CD4-positive, alpha-beta T cell treated with Interleukin-4 for 4 hours (primary cell): ENCODE results near the gene PRR19.
"Not testable (repeated sequence)": the region's sequence is repeated elsewhere in the genome, so short reads cannot be mapped to it uniquely, and the experiment has no call there.

Source experiments
- DNase-seq: peaks from one replicate; pipeline ENCODE4 v3.0.0-alpha.2; 2020

PRR19 gene

GRCh38 chr19:42328854-42329253 lies 26.9 kb downstream of the PRR19 start:
- no peak for DNase-seq

DNA sequence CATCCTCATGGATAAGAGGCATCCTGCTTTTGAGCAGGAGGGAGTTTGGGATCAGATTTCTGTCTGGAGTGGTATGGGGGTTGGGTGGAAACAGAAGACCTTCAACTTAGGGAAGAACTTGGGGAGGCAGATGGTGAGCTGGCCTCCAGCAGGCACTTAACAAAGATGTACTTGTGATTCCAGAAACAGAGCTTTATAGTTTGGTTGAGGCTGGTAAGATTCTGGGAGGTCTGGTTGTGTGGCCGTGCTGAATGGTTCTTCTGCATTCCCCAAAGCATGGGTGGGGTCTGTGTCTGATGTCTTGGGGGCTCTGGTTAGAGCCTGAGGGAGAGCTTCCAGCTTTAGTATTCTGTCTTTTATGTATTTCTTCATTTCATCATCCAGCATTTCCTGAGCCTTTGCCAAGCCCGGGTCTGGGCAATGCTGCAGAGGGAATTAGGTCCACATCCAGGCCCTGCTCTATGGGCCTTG lies 28.3 kb downstream of the PRR19 start:
- DNase-seq = no peak

- DNase-seq = not testable (repeated sequence)
These were observed 29.4 kb downstream of the PRR19 start for GRCh38 chr19:42331333-42331732.

DNA sequence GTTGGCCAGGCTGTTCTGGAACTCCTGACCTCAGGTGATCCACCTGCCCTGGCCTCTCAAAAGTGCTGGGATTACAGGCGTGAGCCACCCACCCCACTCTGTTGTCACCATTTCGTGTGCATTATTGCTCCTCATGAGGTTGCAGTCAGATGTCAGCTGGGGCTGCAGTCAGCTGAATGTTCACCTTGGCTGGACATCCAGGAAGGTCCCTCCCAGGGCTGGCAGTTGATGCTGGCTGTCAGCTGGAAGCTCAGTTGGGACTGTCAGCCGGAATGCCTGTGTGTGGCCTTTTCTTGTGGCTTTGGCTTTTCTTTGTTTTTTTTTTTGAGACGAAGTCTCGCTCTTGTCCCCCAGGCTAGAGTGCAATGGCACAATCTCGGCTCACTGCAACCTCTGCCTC lies 30.1 kb downstream of the PRR19 start:
- DNase-seq = no peak

DNA sequence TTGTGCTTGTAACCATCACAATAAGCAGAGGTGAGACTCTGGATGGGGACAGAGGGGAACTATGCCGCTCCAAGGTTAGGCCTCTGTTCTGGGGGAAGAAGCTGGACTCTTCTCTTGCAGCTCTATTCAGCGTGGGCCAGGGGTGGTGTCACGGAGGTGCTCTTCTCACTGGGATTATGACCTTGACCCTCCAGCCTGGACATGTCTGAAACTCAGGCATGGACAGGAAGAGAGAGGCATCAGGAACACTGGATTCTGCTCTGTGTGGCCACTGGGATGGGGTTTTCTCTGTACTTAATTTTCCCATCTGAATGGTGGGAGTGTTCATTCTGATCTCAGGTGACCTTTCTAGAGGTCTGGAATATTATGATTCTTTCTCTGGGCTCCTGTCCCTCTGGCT lies 31.1 kb downstream of the PRR19 start:
- DNase-seq = no peak

DNA sequence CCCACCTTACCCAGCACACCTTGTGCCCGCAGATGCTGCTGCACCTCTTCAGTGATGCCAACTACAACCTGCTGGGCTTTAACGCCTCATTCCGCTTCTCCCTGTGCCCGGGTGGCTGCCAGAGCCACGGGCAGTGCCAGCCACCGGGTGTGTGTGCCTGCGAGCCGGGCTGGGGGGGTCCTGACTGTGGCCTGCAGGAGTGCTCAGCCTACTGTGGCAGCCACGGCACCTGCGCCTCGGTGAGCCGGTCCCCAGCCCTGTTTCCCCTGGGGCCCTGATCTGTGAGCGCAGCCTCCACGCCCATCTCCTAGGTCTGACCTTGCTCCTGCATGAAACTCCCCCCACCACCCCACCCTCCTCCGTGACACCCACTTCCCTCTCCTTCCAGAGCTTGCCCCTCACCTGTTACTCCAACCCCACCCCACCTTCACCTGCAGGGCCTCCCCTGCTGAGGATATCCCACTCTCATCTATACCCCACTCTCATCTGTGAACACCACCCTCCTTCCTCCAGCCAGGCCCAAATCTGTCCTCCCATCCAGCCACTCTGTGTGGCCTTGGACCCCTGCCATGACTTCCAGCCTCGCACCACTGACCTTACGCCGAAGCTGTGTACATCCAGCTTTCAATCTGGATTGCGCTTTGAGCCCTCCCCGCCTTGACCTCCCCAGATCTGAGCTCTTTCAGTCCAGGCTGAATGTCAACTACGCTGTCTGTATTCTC lies 32.2 kb downstream of the PRR19 start:
- no peak for DNase-seq

DNA sequence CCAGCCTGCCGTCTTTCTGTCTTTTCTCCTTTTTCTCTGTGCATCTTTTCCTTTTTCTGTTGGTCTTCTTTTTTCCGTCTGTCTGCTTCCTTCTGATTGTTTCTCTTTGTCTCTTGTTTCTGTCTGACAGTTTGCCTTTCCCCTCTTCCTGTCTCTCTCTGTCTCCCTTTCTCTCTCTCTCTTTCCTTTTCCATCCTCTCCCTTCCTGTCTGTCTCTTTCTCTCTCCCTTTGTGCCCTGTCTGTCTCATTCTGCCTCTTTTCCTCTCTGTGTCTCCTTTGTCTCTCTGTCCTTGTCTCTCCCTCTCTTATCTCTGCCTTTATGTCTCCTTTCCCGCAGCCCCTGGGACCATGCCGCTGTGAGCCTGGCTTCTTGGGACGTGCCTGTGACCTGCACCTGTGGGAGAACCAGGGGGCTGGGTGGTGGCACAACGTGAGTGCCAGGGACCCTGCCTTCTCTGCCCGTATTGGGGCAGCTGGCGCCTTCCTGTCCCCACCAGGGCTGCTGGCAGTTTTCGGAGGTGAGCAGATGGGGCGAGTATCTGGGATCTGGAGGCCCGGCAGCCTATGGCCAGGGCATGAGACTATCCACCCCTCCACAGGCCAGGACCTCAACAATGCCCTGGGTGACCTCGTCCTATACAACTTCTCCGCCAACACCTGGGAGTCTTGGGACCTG lies 32.9 kb downstream of the PRR19 start:
- no peak for DNase-seq

- no peak for DNase-seq
These were observed 33.5 kb downstream of the PRR19 start for GRCh38 chr19:42335374-42335936.

GRCh38 chr19:42335971-42336370 lies 34.0 kb downstream of the PRR19 start:
- no peak for DNase-seq

- DNase-seq = not testable (repeated sequence)
These were observed 37.4 kb downstream of the PRR19 start for GRCh38 chr19:42339126-42339860.

DNA sequence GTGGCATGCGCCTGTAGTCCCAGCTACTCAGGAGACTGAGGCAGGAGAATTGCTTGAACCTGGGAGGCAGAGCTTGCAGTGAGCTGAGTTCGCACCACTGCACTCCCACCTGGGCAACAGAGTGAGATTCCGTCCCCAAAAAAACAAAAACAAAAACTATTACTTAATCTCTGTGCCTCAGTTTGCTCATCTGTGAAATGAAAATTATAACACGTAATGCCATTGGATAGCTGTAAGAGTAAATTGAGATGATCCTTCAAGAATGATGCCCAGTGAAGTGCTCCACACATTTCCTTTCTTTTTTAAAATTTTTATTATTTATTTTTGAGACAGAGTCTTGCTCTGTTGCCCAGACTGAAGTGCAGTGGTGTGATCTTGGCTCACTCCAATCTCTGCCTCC lies 38.0 kb downstream of the PRR19 start:
- DNase-seq = not testable (repeated sequence)

DNA sequence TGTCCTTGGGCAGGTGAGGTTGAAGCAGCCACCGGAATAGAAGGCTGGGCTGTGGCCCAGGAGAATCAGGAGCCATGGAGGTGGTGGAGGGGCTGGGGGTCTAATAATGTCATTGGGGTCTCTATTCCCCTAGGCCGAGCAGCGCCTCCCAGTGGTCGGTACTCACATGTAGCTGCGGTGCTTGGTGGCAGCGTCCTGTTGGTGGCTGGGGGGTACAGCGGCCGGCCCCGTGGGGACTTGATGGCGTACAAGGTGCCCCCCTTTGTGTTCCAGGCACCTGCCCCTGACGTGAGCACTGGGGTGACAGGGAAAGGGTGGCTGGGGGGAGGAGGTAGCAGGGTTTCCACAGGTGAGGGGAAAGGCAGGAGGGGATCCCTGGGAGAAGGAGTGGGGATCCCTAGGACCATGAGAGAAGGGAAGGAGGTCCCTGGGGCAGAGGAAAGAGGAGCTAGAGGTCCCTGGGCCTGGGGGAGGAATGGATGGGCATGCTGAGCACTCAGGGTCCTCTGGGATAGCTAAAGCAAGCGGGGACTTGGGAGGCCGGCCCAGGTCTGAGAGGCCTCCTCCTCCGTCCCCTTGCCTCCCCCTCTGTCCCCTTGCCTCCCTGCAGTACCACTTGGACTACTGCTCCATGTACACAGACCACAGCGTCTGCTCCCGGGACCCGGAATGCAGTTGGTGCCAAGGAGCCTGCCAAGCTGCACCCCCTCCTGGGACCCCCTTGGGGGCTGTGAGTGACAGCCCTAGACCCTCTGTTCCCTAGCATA lies 41.6 kb downstream of the PRR19 start:
- DNase-seq = no peak

- DNase-seq = no peak
These were observed 42.5 kb downstream of the PRR19 start for GRCh38 chr19:42344336-42344893.

DNA sequence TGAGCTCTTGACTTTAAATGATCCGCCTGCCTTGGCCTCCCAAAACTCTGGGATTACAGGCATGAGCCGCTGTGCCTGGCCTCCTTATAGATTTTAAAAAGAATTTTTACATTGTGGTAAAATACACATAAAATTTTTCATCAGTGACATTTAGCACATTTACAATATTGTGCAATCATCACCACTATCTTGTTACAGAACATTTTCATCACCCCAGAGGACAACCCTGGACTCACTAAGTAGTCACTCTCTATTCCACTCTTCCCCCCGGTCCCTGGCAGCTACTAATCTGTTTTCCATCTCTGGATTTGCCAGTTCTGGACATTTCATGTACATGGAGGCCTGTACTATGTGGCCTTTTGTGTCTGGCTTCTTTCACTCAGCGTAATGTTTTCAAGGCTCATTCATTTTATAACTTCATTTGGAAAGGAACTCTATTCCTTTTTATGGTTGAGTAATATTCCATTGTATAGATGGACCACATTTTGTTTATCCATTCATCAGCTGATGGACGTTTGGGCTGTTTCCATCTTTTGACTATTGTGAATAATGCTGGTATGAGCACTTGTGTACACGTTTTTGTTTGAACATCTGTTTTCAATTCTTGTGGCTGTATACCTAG lies 43.4 kb downstream of the PRR19 start:
- DNase-seq = no peak

GRCh38 chr19:42348211-42348610 lies 46.3 kb downstream of the PRR19 start:
- DNase-seq = no peak

- no peak for DNase-seq
These were observed 47.6 kb downstream of the PRR19 start for GRCh38 chr19:42349378-42350107.

DNA sequence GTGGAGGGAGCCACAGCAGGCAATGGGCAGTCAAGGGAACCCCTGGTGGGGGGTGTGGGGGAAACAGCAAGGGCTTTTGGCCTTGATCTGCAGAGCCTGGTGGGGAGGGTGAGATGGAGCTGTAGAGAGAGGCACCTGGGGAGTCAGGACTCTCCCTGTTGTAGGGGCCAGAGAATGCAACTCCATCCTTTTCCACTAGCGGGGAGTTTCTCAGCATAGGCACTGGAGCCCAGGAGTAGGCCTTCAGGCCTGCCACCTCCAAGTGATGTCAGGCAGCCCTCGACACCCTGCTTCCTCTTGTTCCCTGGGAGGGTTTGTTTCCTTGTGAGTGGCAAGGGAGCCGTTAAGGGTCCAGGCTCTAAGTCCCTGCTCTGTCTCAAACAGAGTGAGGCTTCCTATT lies 48.5 kb downstream of the PRR19 start:
- DNase-seq = no peak

DNA sequence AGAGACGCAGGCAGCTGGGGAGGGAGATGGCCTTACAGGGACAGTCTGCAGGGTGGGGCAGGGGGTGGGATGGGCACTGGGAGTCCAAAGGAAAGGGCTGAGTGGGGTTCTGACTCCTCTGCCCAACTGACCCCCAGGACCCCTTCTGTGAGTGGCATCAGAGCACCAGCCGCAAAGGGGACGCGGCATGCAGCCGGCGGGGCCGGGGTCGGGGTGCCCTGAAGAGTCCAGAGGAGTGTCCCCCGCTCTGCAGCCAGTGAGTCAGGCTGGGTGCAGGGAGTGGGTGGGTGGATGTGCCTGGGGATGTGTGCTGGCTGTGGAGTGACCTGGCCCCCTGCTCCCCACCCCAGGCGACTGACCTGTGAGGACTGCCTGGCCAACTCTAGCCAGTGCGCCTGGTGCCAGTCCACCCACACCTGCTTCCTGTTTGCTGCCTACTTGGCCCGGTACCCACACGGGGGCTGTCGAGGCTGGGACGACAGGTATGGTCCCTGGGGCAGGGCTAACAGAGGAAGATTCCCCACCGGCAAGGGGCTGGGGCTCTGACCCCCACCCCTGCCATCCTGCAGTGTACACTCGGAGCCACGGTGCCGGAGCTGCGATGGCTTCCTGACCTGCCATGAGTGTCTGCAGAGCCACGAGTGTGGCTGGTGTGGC lies 49.3 kb downstream of the PRR19 start:
- no peak for DNase-seq

DNA sequence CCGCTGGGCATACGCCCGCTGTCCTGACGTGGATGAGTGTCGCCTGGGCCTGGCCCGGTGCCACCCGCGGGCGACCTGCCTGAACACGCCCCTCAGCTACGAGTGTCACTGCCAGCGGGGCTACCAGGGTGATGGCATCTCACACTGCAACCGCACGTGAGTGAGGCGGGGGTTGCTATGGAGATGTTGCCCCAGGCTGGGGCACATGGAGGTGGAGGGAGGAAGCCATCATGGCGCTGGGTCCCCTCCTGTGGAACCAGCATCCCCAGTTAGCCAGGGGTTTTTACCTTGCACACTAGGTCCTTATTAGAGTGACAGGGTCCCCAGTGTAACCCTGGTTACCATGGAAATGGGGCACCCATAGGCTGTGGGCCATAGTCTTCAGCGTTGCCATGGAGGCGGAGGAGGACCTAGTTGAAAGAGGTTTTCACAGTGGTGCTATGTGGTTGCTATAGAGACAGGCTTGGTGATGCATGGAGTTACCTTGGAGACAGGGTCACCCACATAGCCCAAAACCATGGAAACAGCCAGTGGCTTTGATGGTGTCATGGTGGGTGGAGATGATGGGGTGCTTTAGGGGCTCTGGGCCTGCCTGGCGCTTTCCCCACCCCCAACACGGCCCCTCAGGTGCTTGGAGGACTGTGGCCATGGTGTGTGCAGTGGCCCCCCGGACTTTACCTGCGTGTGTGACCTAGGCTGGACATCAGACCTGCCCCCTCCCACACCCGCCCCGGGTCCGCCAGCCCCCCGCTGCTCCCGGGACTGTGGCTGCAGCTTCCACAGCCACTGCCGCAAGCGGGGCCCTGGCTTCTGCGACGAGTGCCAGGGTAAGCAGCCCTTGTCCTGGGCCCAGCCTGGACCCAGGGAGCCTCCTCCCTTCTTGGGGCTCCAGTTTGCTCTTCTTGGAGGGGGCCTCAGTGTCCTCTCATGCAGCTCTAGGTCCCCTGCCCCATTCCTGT lies 50.6 kb downstream of the PRR19 start:
- peak; percentile 47 for DNase-seq
